HCT116 (cell line): Measurements from ENCODE around the gene AIF1L. TPM values are rescaled to one million over a fixed set of nuclear protein-coding genes. Genes with fewer than 3 reads are reported as not detected.

Source experiments
- ATAC-seq: fragments of 200-7000 bp; cut with Tn5 transposase; 2 replicates; pipeline ENCODE4 v1.9.1; 2020; ENCODE audit warnings: mild to moderate bottlenecking, moderate library complexity
- BruUV-seq: library from RNA; stranded (reverse); fragments of 400-500 nt; replicated peaks from 2 replicates; lab custom pipeline; 2021; lab: Mats Ljungman, UMichigan
- CTCF ChIA-PET: fragments of 300-600 bp; sonication (Branson Sonifier 250); formaldehyde crosslinking; loops from one replicate; lab custom pipeline; 2021; ENCODE audit warnings: antibody characterized with exemption; lab: Charles Lee
- POLR2A ChIA-PET: fragments of 300-600, 350-600 bp; sonication (Branson Sonifier 250); formaldehyde crosslinking; loops from one replicate; lab custom pipeline; 2021; ENCODE audit warnings: antibody characterized with exemption; lab: Charles Lee
- RAD21 ChIA-PET, 2 experiments: fragments of 300-600 bp; sonication (Branson Sonifier 250); formaldehyde crosslinking; loops; one replicate each; lab custom pipeline; 2023; ENCODE audit warnings: low total read pairs in 2 of 2; ENCODE audit not compliant: uncharacterized antibody in 2 of 2, unreplicated experiment in 2 of 2, low non-redundant PET in 1 of 2; lab: Charles Lee
- DNase-seq: peaks from one replicate; pipeline ENCODE4 v3.0.0-alpha.2; 2010; ENCODE audit warnings: low read depth, low spot score
- H2AFZ ChIP-seq: fragments of 200-600 bp; shearing (Covaris generic), sonication (generic); 2 replicates; pipeline ENCODE4 v1.6.1; 2017; ENCODE audit warnings: low read depth, mixed run types, mixed read lengths, antibody characterized with exemption, low read length; ENCODE audit not compliant: poor library complexity, severe bottlenecking
- H3K27ac ChIP-seq: 2 replicates; pipeline ENCODE4 v1.5.1; 2012; ENCODE audit warnings: low read depth, low read length
- H3K27me3 ChIP-seq: fragments of 200-600 bp; sonication (generic); 2 replicates; pipeline ENCODE4 v1.6.1; 2016; ENCODE audit warnings: mixed run types, low read length, mixed read lengths; ENCODE audit not compliant: insufficient read depth
- H3K36me3 ChIP-seq, 2 experiments: fragments of 200-500 bp in 1 of 2; fragments of 200-600 bp in 1 of 2; sonication (Bioruptor generic) in 1 of 2; sonication (generic) in 1 of 2; 2 replicates each; pipeline versions ENCODE4 v1.5.1 to v1.6.1; 2014 to 2016; ENCODE audit warnings: low read length in 2 of 2, inconsistent platforms in 1 of 2, mixed read lengths in 1 of 2, mixed run types in 1 of 2; ENCODE audit not compliant: insufficient read depth in 2 of 2, control insufficient read depth in 1 of 2
- H3K4me1 ChIP-seq, 2 experiments: fragments of 200-600 bp in 1 of 2; sonication (generic) in 1 of 2; 2 replicates each; pipeline versions ENCODE4 v1.5.1 to v1.6.1; 2012 to 2017; ENCODE audit warnings: low read length in 2 of 2, inconsistent platforms in 1 of 2, mild to moderate bottlenecking in 1 of 2, mixed read lengths in 1 of 2, mixed run types in 1 of 2, moderate library complexity in 1 of 2; ENCODE audit not compliant: insufficient read depth in 2 of 2, control insufficient read depth in 1 of 2
- H3K4me2 ChIP-seq: fragments of 200-600 bp; sonication (generic); 2 replicates; pipeline ENCODE4 v1.6.1; 2017; ENCODE audit warnings: mixed run types, low read length, mixed read lengths
- H3K4me3 ChIP-seq, 2 experiments: fragments of 200-600 bp in 1 of 2; sonication (generic) in 1 of 2; replicated peaks in 1 of 2; 2 replicates each; pipeline ENCODE4 v1.5.1; 2011 to 2016; ENCODE audit warnings: low read length in 2 of 2, control low read depth in 1 of 2, low read depth in 1 of 2, mild to moderate bottlenecking in 1 of 2, mixed read lengths in 1 of 2, mixed run types in 1 of 2
- H3K79me2 ChIP-seq: fragments of 200-600 bp; sonication (generic); 2 replicates; pipeline ENCODE4 v1.6.1; 2017; ENCODE audit warnings: mild to moderate bottlenecking, mixed run types, low read length, moderate library complexity, mixed read lengths; ENCODE audit not compliant: insufficient read depth
- H3K9ac ChIP-seq: fragments of 200-600 bp; sonication (generic); 2 replicates; pipeline ENCODE4 v1.6.1; 2016; ENCODE audit warnings: low read length, mixed read lengths
- H3K9me2 ChIP-seq: fragments of 200-600 bp; sonication (generic), shearing (Covaris generic); 2 replicates; pipeline ENCODE4 v1.6.1; 2017; ENCODE audit warnings: mixed run types, mild to moderate bottlenecking, moderate library complexity; ENCODE audit not compliant: insufficient read depth
- H3K9me3 ChIP-seq, 2 experiments: fragments of 200-500 bp in 1 of 2; fragments of 200-600 bp in 1 of 2; sonication (Bioruptor generic) in 1 of 2; sonication (generic) in 1 of 2; 2 replicates each; pipeline ENCODE4 v1.6.1; 2014 to 2017; ENCODE audit warnings: low read length in 2 of 2, mixed read lengths in 2 of 2, inconsistent platforms in 1 of 2, low read depth in 1 of 2, mild to moderate bottlenecking in 1 of 2, mixed run types in 1 of 2, moderate library complexity in 1 of 2; ENCODE audit not compliant: control insufficient read depth in 1 of 2, insufficient read depth in 1 of 2
- H4K20me1 ChIP-seq: fragments of 200-600 bp; sonication (generic), shearing (Covaris generic); 2 replicates; pipeline ENCODE4 v1.6.1; 2017; ENCODE audit warnings: mixed run types, mild to moderate bottlenecking, moderate library complexity; ENCODE audit not compliant: insufficient read depth
- ATF3 ChIP-seq: IDR thresholded peaks from 2 replicates; pipeline ENCODE4 v1.6.1; 2012
- EGR1 ChIP-seq: IDR thresholded peaks from 2 replicates; pipeline ENCODE4 v1.6.1; 2012; ENCODE audit warnings: low read depth
- EZH2phosphoT487 ChIP-seq: fragments of 200-600 bp; IDR thresholded peaks from 2 replicates; pipeline ENCODE4 v1.6.1; 2018; ENCODE audit warnings: antibody characterized with exemption, borderline replicate concordance
- RAD21 ChIP-seq: IDR thresholded peaks from 2 replicates; pipeline ENCODE4 v1.6.1; 2012; ENCODE audit warnings: low read depth, mild to moderate bottlenecking
- SP1 ChIP-seq: IDR thresholded peaks from 2 replicates; pipeline ENCODE4 v1.6.1; 2012; ENCODE audit warnings: low read depth
- intact Hi-C: fragments of 100-400 bp; cut with micrococcal nuclease; formaldehyde crosslinking; loops from 2 replicates; pipeline ENCODE4 v1.10.0; 2022
- total RNA-seq: library from RNA; stranded (reverse); gene quantifications from one replicate; pipeline ENCODE4 v1.2.1, GENCODE V29; 2021; ENCODE audit not compliant: unreplicated experiment
- TF ChIP-seq, protein P1 (sequence below): IDR thresholded peaks from 2 replicates; pipeline ENCODE4 v1.6.1; 2011; ENCODE audit warnings: mild to moderate bottlenecking, low read length, moderate library complexity; ENCODE audit not compliant: insufficient replicate concordance; ENCODE audit errors: extremely low read depth

The AIF1L gene
- total RNA-seq, 1 experiment from 2014 or later: 34.0 TPM

DNA sequence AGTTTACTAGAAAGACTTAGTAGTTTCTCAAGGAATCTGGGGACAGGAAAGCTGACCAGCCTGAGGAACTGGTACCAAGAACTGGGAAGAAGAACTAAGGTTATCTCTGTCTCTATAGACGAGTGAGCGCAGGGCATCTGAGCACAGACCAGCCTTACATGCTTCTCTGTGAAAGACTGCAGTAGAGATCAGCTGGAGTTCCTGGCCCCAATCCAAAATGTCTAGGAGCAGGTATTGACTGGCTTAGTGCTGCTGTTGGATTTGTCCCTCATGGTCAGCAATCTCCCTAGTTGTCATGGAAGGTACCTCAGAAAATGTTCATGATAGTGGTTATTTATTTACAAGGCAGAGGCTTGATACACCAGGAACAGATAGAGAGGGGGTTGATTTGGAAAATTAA lies 42.3 kb downstream of the AIF1L start:
- DNase-seq (no peak), ATAC-seq (no peak)
- Histone ChIP-seq H3K9me3 (no peaks in the 10 kb centered on the region), H3K4me1 (no peaks in the 10 kb centered on the region), H2AFZ (no peak overlapping the region), H3K79me2 (no peaks in the 10 kb centered on the region; the same call in 1 of the 2 replicates), H3K4me3 (no peak overlapping the region), H3K27me3 (no peaks in the 10 kb centered on the region), H3K9ac (no peak overlapping the region), H3K27ac (no peak overlapping the region), H3K4me2 (no peak overlapping the region), H4K20me1 (no peaks in the 10 kb centered on the region), H3K9me2 (no peaks in the 10 kb centered on the region), H3K36me3 (peaks cover 64 to 77% of the 10 kb centered on the region in 2 experiments)
- BruUV-seq: no TSS peak
- TF ChIP-seq EZH2phosphoT487: no peak
- no peak for TF ChIP-seq SP1
- TF ChIP-seq EGR1: no peak
- intact Hi-C loops: no loop called here
- RAD21 ChIA-PET: no interaction called here
- POLR2A ChIA-PET: no interaction called here
- CTCF ChIA-PET: no interaction called here

- POLR2A ChIA-PET: no interaction called here
- Histone ChIP-seq H3K9ac (no peak overlapping the region), H3K36me3 (peaks cover 62 to 74% of the 10 kb centered on the region in 2 experiments), H2AFZ (no peak overlapping the region), H4K20me1 (no peaks in the 10 kb centered on the region), H3K79me2 (no peaks in the 10 kb centered on the region; the same call in 1 of the 2 replicates), H3K27me3 (no peaks in the 10 kb centered on the region), H3K4me2 (no peak overlapping the region), H3K4me1 (no peaks in the 10 kb centered on the region), H3K27ac (no peak overlapping the region), H3K9me2 (no peaks in the 10 kb centered on the region), H3K9me3 (no peaks in the 10 kb centered on the region), H3K4me3 (no peak overlapping the region)
- RAD21 ChIA-PET: no interaction called here
- ATAC-seq (no peak), DNase-seq (no peak)
- BruUV-seq: no TSS peak
- TF ChIP-seq EGR1 (no peak), ATF3 (no peak), RAD21 (no peak)
- TF ChIP-seq, protein P1, sequence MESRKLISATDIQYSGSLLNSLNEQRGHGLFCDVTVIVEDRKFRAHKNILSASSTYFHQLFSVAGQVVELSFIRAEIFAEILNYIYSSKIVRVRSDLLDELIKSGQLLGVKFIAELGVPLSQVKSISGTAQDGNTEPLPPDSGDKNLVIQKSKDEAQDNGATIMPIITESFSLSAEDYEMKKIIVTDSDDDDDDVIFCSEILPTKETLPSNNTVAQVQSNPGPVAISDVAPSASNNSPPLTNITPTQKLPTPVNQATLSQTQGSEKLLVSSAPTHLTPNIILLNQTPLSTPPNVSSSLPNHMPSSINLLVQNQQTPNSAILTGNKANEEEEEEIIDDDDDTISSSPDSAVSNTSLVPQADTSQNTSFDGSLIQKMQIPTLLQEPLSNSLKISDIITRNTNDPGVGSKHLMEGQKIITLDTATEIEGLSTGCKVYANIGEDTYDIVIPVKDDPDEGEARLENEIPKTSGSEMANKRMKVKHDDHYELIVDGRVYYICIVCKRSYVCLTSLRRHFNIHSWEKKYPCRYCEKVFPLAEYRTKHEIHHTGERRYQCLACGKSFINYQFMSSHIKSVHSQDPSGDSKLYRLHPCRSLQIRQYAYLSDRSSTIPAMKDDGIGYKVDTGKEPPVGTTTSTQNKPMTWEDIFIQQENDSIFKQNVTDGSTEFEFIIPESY: no peak
- CTCF ChIA-PET: no interaction called here
- intact Hi-C loops: no loop called here
These were observed 43.8 kb downstream of the AIF1L start for GRCh38 chr9:131140112-131140511.
